GM10248 (cell line): ENCODE results near the gene BAX.
"Not testable (repeated sequence)": the region's sequence is repeated elsewhere in the genome, so short reads cannot be mapped to it uniquely, and the experiment has no call there.

ENCODE experiments used
- CTCF ChIA-PET: fragments of 300-600 bp; sonication (Branson Sonifier 250); formaldehyde crosslinking; extraction: SDS; loops from one replicate; lab custom pipeline; 2021; ENCODE audit warnings: antibody characterized with exemption; lab: Yijun Ruan, JAX
- POLR2A ChIA-PET: fragments of 350-650 bp; sonication (Branson Sonifier 250); formaldehyde crosslinking; extraction: SDS; loops from one replicate; lab custom pipeline; 2020; ENCODE audit warnings: antibody characterized with exemption; lab: Yijun Ruan, JAX
- DNase-seq: peaks from one replicate; pipeline ENCODE4 v3.0.0; 2012; ENCODE audit errors: extremely low spot score
- CTCF ChIP-seq: IDR thresholded peaks from 2 replicates; pipeline ENCODE4 v1.5.1; 2012; ENCODE audit warnings: mild to moderate bottlenecking, low read depth; ENCODE audit errors: extremely low read depth, missing control alignments, control extremely low read depth

The BAX gene

GRCh38 chr19:48913114-48913889 lies 41.4 kb upstream of the BAX start:
- TF ChIP-seq CTCF, result no peak
- ChIA-PET POLR2A (interaction anchor here (1.0 kb wide), 1 partner anchor 12 kb away, joined by 4 read pairs; no protein-coding TSS in a partner anchor), CTCF (no interaction called here)
- no peak for DNase-seq

- DNase-seq, result no peak
- TF ChIP-seq CTCF, result no peak
- POLR2A ChIA-PET, result no interaction called here
- CTCF ChIA-PET, result no interaction called here
These were observed 40.5 kb upstream of the BAX start for GRCh38 chr19:48914181-48914580.

- TF ChIP-seq CTCF, result no peak
- no peak for DNase-seq
- CTCF ChIA-PET, result no interaction called here
- POLR2A ChIA-PET, result interaction anchor here (0.7 kb wide), 1 partner anchor 68 kb away, joined by 3 read pairs; no protein-coding TSS in a partner anchor
These were observed 38.9 kb upstream of the BAX start for GRCh38 chr19:48915757-48916156.

GRCh38 chr19:48918071-48918470 lies 36.6 kb upstream of the BAX start:
- ChIA-PET CTCF (interaction anchor here (0.9 kb wide), 1 partner anchor 80 kb away, joined by 3 read pairs; no protein-coding TSS in a partner anchor), POLR2A (interaction anchor here (0.6 kb wide), 1 partner anchor 277 kb away, joined by 3 read pairs; no protein-coding TSS in a partner anchor)
- TF ChIP-seq CTCF, result no peak
- DNase-seq, result no peak

- ChIA-PET CTCF (interaction anchor here (0.7 to 2.1 kb wide), 5 partner anchors 13 to 79 kb away, joined by 3 to 4 read pairs (median 3); no protein-coding TSS in a partner anchor), POLR2A (interaction anchor here (0.7 kb wide), 1 partner anchor 81 kb away, joined by 4 read pairs; no protein-coding TSS in a partner anchor)
- TF ChIP-seq CTCF, result no peak
- DNase-seq, result no peak
These were observed 35.9 kb upstream of the BAX start for GRCh38 chr19:48918801-48919247.

GRCh38 chr19:48919271-48919670 lies 35.4 kb upstream of the BAX start:
- DNase-seq, result not testable (repeated sequence)
- ChIA-PET CTCF (interaction anchor here (0.7 to 2.1 kb wide), 6 partner anchors 13 to 131 kb away, joined by 3 to 4 read pairs (median 3); no protein-coding TSS in a partner anchor), POLR2A (interaction anchor here (0.7 kb wide), 1 partner anchor 81 kb away, joined by 4 read pairs; no protein-coding TSS in a partner anchor)

GRCh38 chr19:48920949-48921348 lies 33.7 kb upstream of the BAX start:
- ChIA-PET CTCF (no interaction called here), POLR2A (no interaction called here)
- no peak for TF ChIP-seq CTCF
- no peak for DNase-seq
